ENCODE results near the gene ZNF488. TPM values are rescaled to one million over a fixed set of nuclear protein-coding genes. Genes with fewer than 3 reads are reported as not detected.

Gene ZNF488
- total RNA-seq, 1 donor from 2014 or later = 0.41 TPM

DNA sequence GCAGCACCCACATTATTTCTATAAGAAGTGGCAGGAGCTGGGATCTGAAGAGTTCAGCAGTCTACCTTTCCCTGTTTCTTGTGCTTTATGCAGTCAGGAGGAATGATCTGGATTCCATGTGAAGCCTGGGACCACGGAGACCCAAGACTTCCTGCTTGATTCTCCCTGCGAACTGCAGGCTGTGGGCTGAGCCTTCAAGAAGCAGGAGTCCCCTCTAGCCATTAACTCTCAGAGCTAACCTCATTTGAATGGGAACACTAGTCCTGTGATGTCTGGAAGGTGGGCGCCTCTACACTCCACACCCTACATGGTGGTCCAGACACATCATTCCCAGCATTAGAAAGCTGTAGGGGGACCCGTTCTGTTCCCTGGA is 36.8 kb downstream of the ZNF488 start:
- peak; percentile 8 for DNase-seq
- TF ChIP-seq, protein P1, sequence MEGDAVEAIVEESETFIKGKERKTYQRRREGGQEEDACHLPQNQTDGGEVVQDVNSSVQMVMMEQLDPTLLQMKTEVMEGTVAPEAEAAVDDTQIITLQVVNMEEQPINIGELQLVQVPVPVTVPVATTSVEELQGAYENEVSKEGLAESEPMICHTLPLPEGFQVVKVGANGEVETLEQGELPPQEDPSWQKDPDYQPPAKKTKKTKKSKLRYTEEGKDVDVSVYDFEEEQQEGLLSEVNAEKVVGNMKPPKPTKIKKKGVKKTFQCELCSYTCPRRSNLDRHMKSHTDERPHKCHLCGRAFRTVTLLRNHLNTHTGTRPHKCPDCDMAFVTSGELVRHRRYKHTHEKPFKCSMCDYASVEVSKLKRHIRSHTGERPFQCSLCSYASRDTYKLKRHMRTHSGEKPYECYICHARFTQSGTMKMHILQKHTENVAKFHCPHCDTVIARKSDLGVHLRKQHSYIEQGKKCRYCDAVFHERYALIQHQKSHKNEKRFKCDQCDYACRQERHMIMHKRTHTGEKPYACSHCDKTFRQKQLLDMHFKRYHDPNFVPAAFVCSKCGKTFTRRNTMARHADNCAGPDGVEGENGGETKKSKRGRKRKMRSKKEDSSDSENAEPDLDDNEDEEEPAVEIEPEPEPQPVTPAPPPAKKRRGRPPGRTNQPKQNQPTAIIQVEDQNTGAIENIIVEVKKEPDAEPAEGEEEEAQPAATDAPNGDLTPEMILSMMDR (IDR thresholded peaks at IDR 0.05) = no peak
- Histone ChIP-seq H3K9me3 (no peaks in the 10 kb centered on the region), H3K36me3 (no peaks in the 10 kb centered on the region), H3K27me3 (no peaks in the 10 kb centered on the region), H3K4me1 (no peaks in the 10 kb centered on the region), H3K27ac (no peak overlapping the region), H3K4me3 (no peak overlapping the region)
- ATAC-seq = no peak
- intact Hi-C loops (cut with DNase I) = no loop called here

DNA sequence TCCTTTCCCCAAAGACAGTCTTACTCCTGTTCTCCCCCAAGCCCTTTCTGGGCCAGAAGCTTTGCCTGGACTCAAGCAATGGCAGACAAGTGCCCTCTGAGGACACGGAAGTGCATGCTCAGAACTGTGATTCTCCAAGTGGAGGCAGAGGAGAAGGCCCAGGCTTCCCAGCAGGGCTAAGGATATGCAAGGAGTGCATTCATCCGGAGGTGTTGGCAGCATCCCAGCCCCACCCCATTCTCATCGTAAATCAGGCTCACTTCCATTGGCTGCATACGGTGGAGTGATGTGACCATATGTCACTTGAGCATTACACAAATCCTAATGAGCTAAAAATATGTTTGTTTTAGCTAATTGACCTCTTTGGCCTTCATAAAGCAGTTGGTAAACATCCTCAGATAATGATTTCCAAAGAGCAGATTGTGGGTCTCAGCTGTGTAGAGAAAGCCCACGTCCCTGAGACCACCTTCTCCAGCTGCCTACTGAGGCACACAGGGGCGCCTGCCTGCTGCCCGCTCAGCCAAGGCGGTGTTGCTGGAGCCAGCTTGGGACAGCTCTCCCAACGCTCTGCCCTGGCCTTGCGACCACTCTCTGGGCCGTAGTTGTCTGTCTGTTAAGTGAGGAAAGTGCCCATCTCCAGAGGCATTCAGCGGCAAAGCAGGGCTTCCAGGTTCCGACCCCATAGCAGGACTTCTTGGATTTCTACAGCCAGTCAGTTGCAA is 37.4 kb downstream of the ZNF488 start:
- ATAC-seq (peak; percentile 72), DNase-seq (peak; percentile 79)
- no peaks in the 10 kb centered on the region for H3K9me3 ChIP-seq
- H3K27me3 ChIP-seq = no peaks in the 10 kb centered on the region
- no peak overlapping the region for H3K4me3 ChIP-seq
- no peaks in the 10 kb centered on the region for H3K4me1 ChIP-seq
- H3K36me3 ChIP-seq = no peaks in the 10 kb centered on the region
- peak overlapping the region; percentile 13 for H3K27ac ChIP-seq
- TF ChIP-seq, protein P1 (IDR thresholded peaks at IDR 0.05) = no peak
- intact Hi-C loops (cut with DNase I) = no loop called here

DNA sequence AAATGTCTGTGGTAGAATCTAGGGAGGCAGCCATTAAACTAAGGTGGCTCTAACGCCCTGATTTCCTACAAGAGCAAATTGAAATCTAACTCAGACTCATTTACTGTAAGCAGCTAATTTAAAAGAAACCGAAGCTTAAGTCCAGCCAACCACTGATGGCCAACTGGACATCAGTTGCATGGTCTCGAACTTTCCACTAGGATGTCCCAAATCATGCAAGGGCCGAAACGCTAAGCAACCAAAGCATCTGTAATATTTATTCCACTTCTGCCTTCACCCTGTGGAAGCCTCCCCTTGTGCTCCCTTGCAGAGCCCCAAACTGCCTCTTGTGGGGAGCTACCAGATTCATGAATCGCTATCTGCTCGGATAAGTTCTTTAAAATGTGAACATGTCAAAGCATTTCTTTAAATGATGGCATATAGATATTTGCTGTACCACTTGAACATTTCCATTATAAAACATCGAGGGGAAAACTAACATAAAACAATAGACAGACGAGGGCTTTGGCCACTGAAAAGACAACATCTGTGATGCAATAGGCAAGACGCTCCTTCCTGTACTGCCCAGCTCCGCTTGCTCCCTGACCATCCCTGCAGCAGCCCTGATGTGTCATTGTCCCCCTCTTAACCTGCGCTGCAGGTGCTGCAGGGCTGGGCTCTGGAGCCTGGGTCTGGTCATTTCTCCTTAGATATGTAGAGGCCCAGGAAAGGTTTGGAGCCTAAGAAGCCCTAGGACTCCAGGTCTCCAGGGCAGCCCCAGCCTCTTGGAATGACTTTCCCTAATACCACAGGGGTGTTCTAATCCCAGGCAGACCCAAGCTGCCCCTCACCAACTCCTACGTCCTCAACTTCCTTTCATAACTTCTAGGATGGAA is 38.9 kb downstream of the ZNF488 start:
- Histone ChIP-seq H3K36me3 (no peaks in the 10 kb centered on the region), H3K27me3 (no peaks in the 10 kb centered on the region), H3K27ac (no peak overlapping the region), H3K9me3 (no peaks in the 10 kb centered on the region), H3K4me1 (no peaks in the 10 kb centered on the region), H3K4me3 (no peak overlapping the region)
- intact Hi-C loops (cut with DNase I) = no loop called here
- DNase-seq (peak; percentile 35), ATAC-seq (no peak)
- TF ChIP-seq, protein P1 (IDR thresholded peaks at IDR 0.05) = no peak

DNA sequence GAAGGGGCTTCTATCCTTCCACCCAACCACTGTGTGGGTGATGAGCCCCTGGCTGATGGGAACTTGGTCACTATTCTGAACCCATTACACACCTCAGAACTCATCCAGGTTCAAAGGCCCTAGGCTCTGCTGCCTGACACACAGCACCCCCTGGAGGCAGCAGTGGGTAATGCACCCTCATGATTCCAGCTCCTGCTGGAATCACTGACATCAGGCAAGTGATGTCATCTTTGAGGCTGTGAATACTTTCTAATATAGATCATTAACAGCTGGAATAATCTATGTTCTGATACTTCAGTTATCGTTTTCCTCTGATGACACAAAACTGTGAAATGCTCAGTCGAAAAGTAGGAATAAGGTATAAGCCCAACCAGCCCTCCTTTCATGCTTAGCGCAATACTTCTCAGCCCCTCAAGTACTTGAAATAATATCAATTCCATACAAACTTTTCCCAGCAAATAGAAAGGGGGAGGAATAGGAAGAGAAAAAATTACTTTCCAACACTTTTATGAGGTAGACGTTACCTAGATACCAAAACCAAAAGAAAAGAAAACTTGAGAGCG is 43.4 kb downstream of the ZNF488 start:
- Histone ChIP-seq H3K4me3 (no peak overlapping the region), H3K9me3 (no peaks in the 10 kb centered on the region), H3K4me1 (no peaks in the 10 kb centered on the region), H3K27ac (no peak overlapping the region), H3K27me3 (no peaks in the 10 kb centered on the region), H3K36me3 (no peaks in the 10 kb centered on the region)
- DNase-seq (peak; percentile 72), ATAC-seq (peak; percentile 93)
- TF ChIP-seq, protein P1 (IDR thresholded peaks at IDR 0.05) = peak; percentile 99
- intact Hi-C loops (cut with DNase I) = no loop called here

DNA sequence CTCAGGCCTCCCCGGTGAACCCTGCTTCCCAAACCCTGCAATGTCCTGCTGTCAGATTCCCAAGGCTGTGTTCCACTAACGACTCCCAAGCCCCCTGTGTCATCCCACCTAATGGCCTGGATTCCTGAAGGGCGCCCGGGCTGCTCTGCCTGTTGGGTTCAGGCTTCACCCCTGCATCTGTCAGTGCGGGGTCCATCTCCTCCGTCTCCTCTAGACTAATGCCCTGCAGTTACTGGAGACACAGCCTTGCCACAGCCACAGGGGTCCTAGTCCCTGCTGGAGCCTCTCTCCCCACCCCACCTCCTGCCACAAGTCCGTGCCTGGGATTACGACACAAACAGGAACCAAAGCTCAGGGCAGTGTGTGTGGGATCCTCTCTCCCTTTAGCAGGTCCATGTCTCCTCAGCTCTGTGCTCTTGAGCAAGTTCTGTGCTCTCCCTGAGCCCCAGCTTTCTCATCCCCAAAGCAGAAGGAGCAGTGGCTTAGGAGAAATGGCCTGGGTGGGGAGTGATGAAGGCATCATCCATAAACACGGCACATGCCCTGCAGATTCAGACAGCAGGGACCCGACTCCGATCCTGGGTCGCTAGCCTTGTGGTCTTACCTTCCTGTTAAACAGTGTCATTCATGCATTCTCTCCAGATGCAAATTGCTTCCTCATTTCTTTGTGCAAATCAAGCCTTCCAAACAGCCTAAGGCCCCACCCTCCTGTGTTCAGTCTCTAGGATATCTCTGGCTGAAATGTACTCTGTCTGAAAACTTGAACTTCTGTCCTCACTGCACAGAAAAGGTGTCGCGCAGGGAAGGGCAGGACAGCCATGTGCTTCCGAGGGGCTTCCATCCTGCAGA is 44.1 kb downstream of the ZNF488 start:
- peak; percentile 40 for DNase-seq

More for the DNA sequence above, 44.1 kb downstream of the ZNF488 start:
- H3K4me1 ChIP-seq = no peaks in the 10 kb centered on the region
- peak; percentile 30 for ATAC-seq
- H3K27ac ChIP-seq = no peak overlapping the region
- no peaks in the 10 kb centered on the region for H3K36me3 ChIP-seq
- intact Hi-C loops (cut with DNase I) = no loop called here
- TF ChIP-seq, protein P1 (IDR thresholded peaks at IDR 0.05) = no peak
- H3K9me3 ChIP-seq = no peaks in the 10 kb centered on the region
- no peak overlapping the region for H3K4me3 ChIP-seq
- no peaks in the 10 kb centered on the region for H3K27me3 ChIP-seq

Measured in upper lobe of right lung (tissue), 1 donor.